ENCODE measurements around the gene CDKN2AIP.

GRCh38 chr4:183478926-183479325 lies 34.5 kb downstream of the CDKN2AIP start:
- TF ChIP-seq CTCF (IDR thresholded peaks at IDR 0.05; ENCODE audit: low read length) (no peak), EZH2 (IDR thresholded peaks at IDR 0.05; ENCODE audit: borderline replicate concordance, low read length) (no peak)

Measured in OCI-LY1 (cell line).